ENCODE results near the gene IGFBP4.

DNA sequence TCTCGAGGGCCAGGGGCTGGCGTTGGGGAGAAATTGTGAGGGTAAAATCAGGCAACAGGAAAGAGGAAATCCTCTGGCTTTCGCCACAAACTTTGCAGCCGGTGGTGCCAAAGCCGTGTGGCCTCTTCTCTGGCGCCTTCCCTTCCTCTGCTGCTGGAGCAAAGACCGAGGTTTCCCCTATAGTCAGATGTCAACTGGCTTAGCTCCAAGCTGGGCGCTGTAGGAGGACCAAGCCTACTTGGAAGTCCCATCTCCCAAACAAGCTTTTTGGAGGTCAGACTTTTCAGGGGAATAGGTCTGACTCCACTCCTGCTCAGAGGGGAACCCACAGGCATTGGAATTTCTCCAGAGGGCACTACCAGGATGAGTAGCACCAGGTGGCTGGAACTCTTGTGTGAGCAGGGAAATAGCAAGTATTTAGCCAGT, 5.0 kb downstream of the IGFBP4 start:
- TF ChIP-seq CTCF (conservative IDR thresholded peaks at IDR 0.05; ENCODE audit: low read depth, low read length) = no peak
- TF ChIP-seq BHLHE40 (IDR thresholded peaks at IDR 0.05; ENCODE audit: low read depth, low read length) = no peak
- TF ChIP-seq RAD21 (IDR thresholded peaks at IDR 0.05; ENCODE audit: low read length) = no peak
- no peak for TF ChIP-seq RFX5 (IDR thresholded peaks at IDR 0.05; ENCODE audit: low read depth, low read length)
- no peak for TF ChIP-seq MXI1 (IDR thresholded peaks at IDR 0.05; ENCODE audit: borderline replicate concordance, low read depth, low read length)
- TF ChIP-seq RCOR1 (IDR thresholded peaks at IDR 0.05; ENCODE audit: insufficient replicate concordance, low read length) = no peak
- TF ChIP-seq CEBPB (IDR thresholded peaks at IDR 0.05; ENCODE audit: low read depth, low read length) = no peak
